OCI-LY3 (cell line): ENCODE data around the gene MUC12.
"Not testable (repeated sequence)": the region's sequence is repeated elsewhere in the genome, so short reads cannot be mapped to it uniquely, and the experiment has no call there.

Experiments
- H2AFZ ChIP-seq: fragments of 200-600, 300-600 bp; shearing (Covaris generic); 2 replicates; pipeline ENCODE4 v1.6.0; 2014; ENCODE audit warnings: antibody characterized with exemption, low read depth, low read length
- H3K27ac ChIP-seq: fragments of 200-600, 300-600 bp; sonication (generic); 2 replicates; pipeline ENCODE4 v1.5.1; 2014; ENCODE audit warnings: mild to moderate bottlenecking, low read length, moderate library complexity, mixed read lengths
- H3K27me3 ChIP-seq: fragments of 200-600, 300-600 bp; sonication (generic); 2 replicates; pipeline ENCODE4 v1.6.1; 2014; ENCODE audit warnings: low read depth, low read length, mixed read lengths
- H3K36me3 ChIP-seq: fragments of 200-600, 300-600 bp; sonication (generic); replicated peaks from 2 replicates; pipeline ENCODE3; 2014; ENCODE audit warnings: low read depth, low read length, mixed read lengths
- H3K4me1 ChIP-seq: fragments of 300-600, 200-600 bp; sonication (generic); 2 replicates; pipeline ENCODE4 v1.6.1; 2014; ENCODE audit warnings: low read length, mixed read lengths
- H3K4me2 ChIP-seq: fragments of 200-600, 300-600 bp; sonication (generic); 2 replicates; pipeline ENCODE4 v1.6.1; 2014; ENCODE audit warnings: low read length, mixed read lengths
- H3K4me3 ChIP-seq: fragments of 300-600, 200-600 bp; sonication (generic); 2 replicates; pipeline ENCODE4 v1.5.1; 2014; ENCODE audit warnings: antibody characterized with exemption, mild to moderate bottlenecking, low read length, moderate library complexity
- H3K79me2 ChIP-seq: fragments of 300-600, 200-600 bp; shearing (Covaris generic); 2 replicates; pipeline ENCODE4 v1.6.1; 2014; ENCODE audit warnings: mild to moderate bottlenecking, low read length, mixed read lengths
- H3K9ac ChIP-seq: fragments of 300-600, 200-600 bp; shearing (Covaris generic); 2 replicates; pipeline ENCODE4 v1.6.0; 2014; ENCODE audit warnings: mild to moderate bottlenecking, low read length, moderate library complexity
- H3K9me3 ChIP-seq: fragments of 200-600, 300-600 bp; shearing (Covaris generic); 2 replicates; pipeline ENCODE4 v1.6.1; 2014; ENCODE audit warnings: low read length, mixed read lengths; ENCODE audit not compliant: insufficient read depth
- H4K20me1 ChIP-seq: fragments of 200-600, 300-600 bp; sonication (generic); 2 replicates; pipeline ENCODE4 v1.6.1; 2016; ENCODE audit warnings: low read length, mixed read lengths; ENCODE audit not compliant: insufficient read depth
- CTCF ChIP-seq: fragments of 200-600, 300-600 bp; sonication (generic); IDR thresholded peaks from 2 replicates; pipeline ENCODE4 v1.5.1; 2014; ENCODE audit warnings: antibody characterized with exemption, low read length, low read depth
- EZH2phosphoT487 ChIP-seq: fragments of 200-600 bp; shearing (Covaris generic); IDR thresholded peaks from 2 replicates; pipeline ENCODE4 v1.6.1; 2018; ENCODE audit warnings: antibody characterized with exemption, mixed run types, low read depth

MUC12 gene

GRCh38 chr7:101021703-101022102, 52.3 kb downstream of the MUC12 start:
- Histone ChIP-seq H3K4me1 (peaks cover 16% of the 10 kb centered on the region), H3K27ac (no peak overlapping the region), H3K4me2 (no peak overlapping the region), H2AFZ (no peak overlapping the region), H3K79me2 (no peaks in the 10 kb centered on the region), H3K4me3 (no peak overlapping the region), H3K9ac (no peak overlapping the region), H3K9me3 (no peaks in the 10 kb centered on the region), H3K27me3 (peaks cover 13% of the 10 kb centered on the region), H3K36me3 (no peaks in the 10 kb centered on the region), H4K20me1 (no peaks in the 10 kb centered on the region)
- TF ChIP-seq EZH2phosphoT487 = no peak
- no peak for TF ChIP-seq CTCF

DNA sequence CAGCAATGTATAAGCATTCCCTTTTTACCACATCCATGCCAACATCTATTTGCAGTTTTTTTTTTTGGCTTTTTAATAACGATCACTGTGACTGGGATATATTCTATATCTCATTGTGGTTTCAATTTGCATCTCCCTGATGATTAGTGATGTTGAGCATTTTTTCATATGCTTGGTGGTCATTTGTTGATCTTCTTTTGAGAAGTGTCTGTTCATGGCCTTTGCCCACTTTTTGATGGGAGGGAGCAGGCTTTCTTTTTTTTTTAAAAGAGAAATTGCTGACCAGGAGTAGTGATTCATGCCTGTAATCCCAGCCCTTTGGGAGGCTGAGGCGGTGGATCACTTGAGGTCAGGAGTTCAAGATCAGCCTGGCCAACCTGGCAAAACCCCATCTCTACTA, 54.5 kb downstream of the MUC12 start:
- H3K4me3 ChIP-seq = no peak overlapping the region
- TF ChIP-seq EZH2phosphoT487 (no peak), CTCF (no peak)
- H3K27me3 ChIP-seq = peaks cover 13% of the 10 kb centered on the region

GRCh38 chr7:101031082-101031481, 61.7 kb downstream of the MUC12 start:
- TF ChIP-seq EZH2phosphoT487 (no peak), CTCF (no peak)
- no peak overlapping the region for H3K27ac ChIP-seq
- no peaks in the 10 kb centered on the region for H3K9me3 ChIP-seq
- H2AFZ ChIP-seq = no peak overlapping the region
- H3K4me3 ChIP-seq = no peak overlapping the region
- H3K27me3 ChIP-seq = peaks cover 4% of the 10 kb centered on the region; the same call in 1 of the 2 replicates
- H3K36me3 ChIP-seq = no peaks in the 10 kb centered on the region
- H4K20me1 ChIP-seq = no peaks in the 10 kb centered on the region
- no peaks in the 10 kb centered on the region for H3K4me1 ChIP-seq
- H3K4me2 ChIP-seq = no peak overlapping the region
- H3K79me2 ChIP-seq = no peaks in the 10 kb centered on the region
- H3K9ac ChIP-seq = no peak overlapping the region

More for the DNA sequence above, 54.5 kb downstream of the MUC12 start:
- no peaks in the 10 kb centered on the region for H3K36me3 ChIP-seq
- H3K4me2 ChIP-seq = no peak overlapping the region
- H4K20me1 ChIP-seq = no peaks in the 10 kb centered on the region
- peaks cover 3% of the 10 kb centered on the region for H3K4me1 ChIP-seq
- no peaks in the 10 kb centered on the region for H3K79me2 ChIP-seq
- H2AFZ ChIP-seq = no peak overlapping the region
- H3K9ac ChIP-seq = no peak overlapping the region
- H3K27ac ChIP-seq = no peak overlapping the region
- H3K9me3 ChIP-seq = no peaks in the 10 kb centered on the region

GRCh38 chr7:101035941-101036340, 66.6 kb downstream of the MUC12 start:
- Histone ChIP-seq H4K20me1 (no peaks in the 10 kb centered on the region), H3K79me2 (no peaks in the 10 kb centered on the region), H2AFZ (no peak overlapping the region), H3K9ac (no peak overlapping the region), H3K9me3 (no peaks in the 10 kb centered on the region), H3K4me1 (no peaks in the 10 kb centered on the region), H3K36me3 (no peaks in the 10 kb centered on the region), H3K27ac (no peak overlapping the region), H3K4me2 (no peak overlapping the region), H3K4me3 (no peak overlapping the region), H3K27me3 (peaks cover 4% of the 10 kb centered on the region; the same call in 1 of the 2 replicates)
- TF ChIP-seq CTCF (no peak), EZH2phosphoT487 (no peak)

GRCh38 chr7:101041283-101041682, 71.9 kb downstream of the MUC12 start:
- H3K4me3 ChIP-seq, H3K4me2 ChIP-seq, H4K20me1 ChIP-seq, H3K27me3 ChIP-seq, H3K79me2 ChIP-seq, H3K36me3 ChIP-seq, H3K9ac ChIP-seq, H3K27ac ChIP-seq, H3K4me1 ChIP-seq, H2AFZ ChIP-seq, H3K9me3 ChIP-seq: not testable (repeated sequence)
